Right forelimb (tissue), 1 donor: ENCODE data around the gene GASK1B.

Experiments
- DNase-seq: peaks from one replicate; pipeline ENCODE4 v3.0.0-alpha.2; 2018

GASK1B gene

GRCh38 chr4:158134222-158134621, 38.6 kb downstream of the GASK1B start:
- no peak for DNase-seq

GRCh38 chr4:158133551-158133950, 39.3 kb downstream of the GASK1B start:
- no peak for DNase-seq

DNA sequence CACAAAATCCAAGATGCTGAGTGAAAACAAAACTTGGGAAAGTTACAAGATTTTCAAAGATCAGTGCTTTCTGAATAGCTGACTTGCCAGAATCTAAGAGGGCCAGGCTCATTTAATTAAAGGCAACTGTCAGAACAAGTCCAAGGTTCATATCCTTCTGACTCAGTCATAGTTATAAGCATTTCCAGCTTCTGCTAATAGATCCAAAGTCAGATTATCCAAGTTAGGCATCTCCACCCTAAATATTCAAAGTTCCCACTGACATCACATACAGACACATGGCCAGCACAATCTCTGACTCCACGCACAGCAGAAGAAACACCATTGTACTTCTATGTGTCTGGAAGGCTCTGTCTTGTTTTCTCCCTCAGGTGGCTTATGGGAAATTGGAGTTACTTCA, 41.8 kb downstream of the GASK1B start:
- peak; percentile 42 for DNase-seq

DNA sequence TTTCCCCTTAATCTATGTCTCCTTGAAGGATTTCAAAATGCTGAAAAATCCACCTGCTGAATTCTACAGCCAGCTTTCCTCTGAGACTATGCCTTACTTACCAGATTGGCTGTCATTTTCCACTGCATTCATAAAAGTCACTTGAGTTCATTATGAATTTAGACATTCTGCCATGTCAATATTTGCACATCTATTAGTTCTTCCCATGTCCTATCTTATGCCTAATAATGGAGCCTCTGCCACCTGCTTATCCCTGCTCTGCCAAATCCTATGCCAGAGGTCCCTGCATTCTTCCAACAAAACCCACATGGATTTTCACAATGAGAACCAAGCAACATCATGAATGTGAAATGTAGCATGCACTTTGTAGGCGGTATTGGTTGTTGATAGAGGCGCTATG, 42.6 kb downstream of the GASK1B start:
- DNase-seq: no peak

GRCh38 chr4:158129694-158130093, 43.1 kb downstream of the GASK1B start:
- DNase-seq: no peak

GRCh38 chr4:158128540-158128939, 44.3 kb downstream of the GASK1B start:
- DNase-seq: no peak

- no peak for DNase-seq
Observed at GRCh38 chr4:158125310-158125709, 47.5 kb downstream of the GASK1B start.
